Measurements from ENCODE around the gene GRAMD2B. TPM values are rescaled to one million over a fixed set of nuclear protein-coding genes. Genes with fewer than 3 reads are reported as not detected.
A peak's percentile ranks its signal among the peaks of the same experiment; 100 is the strongest.

Gene GRAMD2B
- total RNA-seq, 2 donors from 2014 or later, result 34.9 to 35.8 TPM

DNA sequence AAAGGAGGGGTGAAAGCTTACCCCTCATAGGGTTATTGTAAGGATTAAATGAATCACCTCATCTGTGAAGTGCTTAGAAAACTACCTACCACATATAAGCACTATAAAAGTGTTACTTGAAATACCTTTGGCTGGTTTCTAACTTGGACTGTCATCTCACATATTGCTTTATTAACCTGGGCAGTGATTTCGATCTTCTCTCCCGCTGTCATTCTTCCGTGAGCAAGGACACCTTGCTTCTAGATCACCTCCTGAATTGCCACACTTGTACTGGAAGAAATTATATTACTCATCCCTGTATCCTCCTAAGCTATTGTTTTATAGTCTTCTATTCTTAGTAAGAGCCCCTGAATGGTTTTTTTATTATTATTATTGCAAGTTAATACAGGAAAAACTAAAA is 34.0 kb upstream of the GRAMD2B start:
- H3K4me1 ChIP-seq, result no peaks in the 10 kb centered on the region
- TF ChIP-seq POLR2A (IDR thresholded peaks at IDR 0.05), result no peak
- WGBS, 2 donors, result 86 to 88% methylated on average over 3 of the region's 3 CpGs

DNA sequence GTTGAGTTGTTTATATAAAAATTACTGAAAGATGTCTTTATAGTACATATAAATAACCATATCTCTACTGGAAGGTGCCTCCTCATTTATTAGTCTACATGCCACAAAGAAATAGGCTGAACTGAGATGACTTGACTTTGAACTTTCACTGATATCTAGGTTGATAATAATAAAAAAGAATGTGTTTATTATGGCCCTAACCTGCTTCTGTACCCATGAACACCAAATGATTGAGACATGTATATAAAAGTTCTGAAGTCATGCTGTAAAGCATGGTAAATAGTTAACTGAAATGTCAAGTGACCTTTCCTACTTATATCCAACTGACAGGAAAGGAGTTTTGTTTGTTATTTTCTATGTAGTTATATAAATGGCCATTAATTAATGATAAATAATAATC is 33.2 kb upstream of the GRAMD2B start:
- DNase-seq (no peak), ATAC-seq (no peak)
- intact Hi-C loops (cut with DNase I), result no loop called here
- Histone ChIP-seq H3K4me1 (no peaks in the 10 kb centered on the region), H3K27me3 (no peaks in the 10 kb centered on the region), H3K4me3 (no peak overlapping the region), H3K36me3 (replicated peaks in 1 of 2; ENCODE audit: insufficient read depth in 1 of 2, low read depth in 2 of 2) (no peaks in the 10 kb centered on the region), H3K27ac (no peak overlapping the region), H3K9me3 (no peaks in the 10 kb centered on the region)
- TF ChIP-seq, protein P1, sequence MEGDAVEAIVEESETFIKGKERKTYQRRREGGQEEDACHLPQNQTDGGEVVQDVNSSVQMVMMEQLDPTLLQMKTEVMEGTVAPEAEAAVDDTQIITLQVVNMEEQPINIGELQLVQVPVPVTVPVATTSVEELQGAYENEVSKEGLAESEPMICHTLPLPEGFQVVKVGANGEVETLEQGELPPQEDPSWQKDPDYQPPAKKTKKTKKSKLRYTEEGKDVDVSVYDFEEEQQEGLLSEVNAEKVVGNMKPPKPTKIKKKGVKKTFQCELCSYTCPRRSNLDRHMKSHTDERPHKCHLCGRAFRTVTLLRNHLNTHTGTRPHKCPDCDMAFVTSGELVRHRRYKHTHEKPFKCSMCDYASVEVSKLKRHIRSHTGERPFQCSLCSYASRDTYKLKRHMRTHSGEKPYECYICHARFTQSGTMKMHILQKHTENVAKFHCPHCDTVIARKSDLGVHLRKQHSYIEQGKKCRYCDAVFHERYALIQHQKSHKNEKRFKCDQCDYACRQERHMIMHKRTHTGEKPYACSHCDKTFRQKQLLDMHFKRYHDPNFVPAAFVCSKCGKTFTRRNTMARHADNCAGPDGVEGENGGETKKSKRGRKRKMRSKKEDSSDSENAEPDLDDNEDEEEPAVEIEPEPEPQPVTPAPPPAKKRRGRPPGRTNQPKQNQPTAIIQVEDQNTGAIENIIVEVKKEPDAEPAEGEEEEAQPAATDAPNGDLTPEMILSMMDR (IDR thresholded peaks at IDR 0.05), result no peak
- TF ChIP-seq POLR2A (IDR thresholded peaks at IDR 0.05), result no peak

More for the DNA sequence above, 34.0 kb upstream of the GRAMD2B start:
- ATAC-seq, result no peak
- Histone ChIP-seq H3K36me3 (replicated peaks in 1 of 2; ENCODE audit: insufficient read depth in 1 of 2, low read depth in 2 of 2) (no peaks in the 10 kb centered on the region), H3K4me3 (no peak overlapping the region), H3K27me3 (no peaks in the 10 kb centered on the region), H3K9me3 (no peaks in the 10 kb centered on the region), H3K27ac (no peak overlapping the region)
- no peak for DNase-seq
- intact Hi-C loops (cut with DNase I), result no loop called here

DNA sequence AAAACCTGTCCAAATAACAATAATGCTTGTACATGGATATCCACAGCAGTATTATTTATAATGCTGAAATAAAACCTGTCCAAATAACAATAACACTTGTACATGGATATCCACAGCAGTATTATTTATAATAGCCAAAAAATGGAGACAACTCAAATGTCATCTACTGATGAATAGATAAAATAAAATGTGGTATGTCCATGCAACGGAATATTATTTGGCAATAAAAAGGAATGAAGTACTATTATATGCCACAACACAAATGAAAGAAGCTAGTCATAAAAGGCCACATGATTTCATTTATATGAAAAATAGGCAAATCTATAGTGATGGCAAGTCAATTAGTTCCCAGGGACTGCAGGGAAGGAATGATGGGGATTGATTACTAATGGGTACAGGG is 31.8 kb upstream of the GRAMD2B start:
- no peaks in the 10 kb centered on the region for H3K4me1 ChIP-seq
- H3K27ac ChIP-seq, result no peak overlapping the region
- WGBS, 2 donors, result 95 to 97% methylated on average over 1 of the region's 1 CpG
- no peaks in the 10 kb centered on the region for H3K36me3 ChIP-seq (replicated peaks in 1 of 2; ENCODE audit: insufficient read depth in 1 of 2, low read depth in 2 of 2)
- ATAC-seq (no peak), DNase-seq (no peak)
- intact Hi-C loops (cut with DNase I), result no loop called here
- no peaks in the 10 kb centered on the region for H3K27me3 ChIP-seq
- H3K4me3 ChIP-seq, result no peak overlapping the region
- TF ChIP-seq POLR2A (IDR thresholded peaks at IDR 0.05), result no peak
- TF ChIP-seq, protein P1 (IDR thresholded peaks at IDR 0.05), result no peak
- H3K9me3 ChIP-seq, result no peaks in the 10 kb centered on the region

DNA sequence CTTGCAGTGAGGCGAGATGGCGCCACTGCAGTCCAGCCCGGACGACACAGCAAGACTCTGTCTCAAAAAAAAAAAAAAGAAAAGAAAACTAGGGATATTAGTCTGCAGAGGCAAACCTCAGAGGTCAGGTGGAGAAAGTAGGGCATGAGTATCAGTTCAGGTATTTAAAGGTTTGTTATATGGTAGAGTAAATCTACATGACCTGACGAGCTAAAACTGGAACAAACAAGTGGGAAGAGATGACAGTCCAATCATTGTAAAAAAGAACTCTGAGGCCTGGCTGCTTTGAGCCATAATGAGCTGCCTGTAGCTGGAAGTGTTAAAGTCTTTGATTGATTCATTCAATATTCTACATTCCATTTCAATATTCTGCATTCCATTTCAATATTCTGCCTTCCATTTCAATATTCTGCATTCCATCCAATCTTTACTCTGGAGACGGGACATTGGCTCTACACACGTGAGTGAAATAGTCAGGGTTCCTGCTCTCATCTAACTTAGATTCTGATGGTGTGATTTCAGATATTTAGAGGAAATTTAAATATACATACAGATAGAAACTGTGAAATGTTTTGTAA is 28.9 kb upstream of the GRAMD2B start:
- Histone ChIP-seq H3K4me1 (no peaks in the 10 kb centered on the region), H3K4me3 (no peak overlapping the region), H3K27ac (no peak overlapping the region), H3K9me3 (no peaks in the 10 kb centered on the region), H3K27me3 (no peaks in the 10 kb centered on the region), H3K36me3 (replicated peaks in 1 of 2; ENCODE audit: insufficient read depth in 1 of 2, low read depth in 2 of 2) (no peaks in the 10 kb centered on the region)
- ATAC-seq, result no peak
- intact Hi-C loops (cut with DNase I), result no loop called here
- TF ChIP-seq POLR2A (IDR thresholded peaks at IDR 0.05), result no peak
- TF ChIP-seq, protein P1 (IDR thresholded peaks at IDR 0.05), result no peak
- 61 to 84% methylated on average over 7 of the region's 7 CpGs for WGBS, 2 donors
- DNase-seq, result no peak

DNA sequence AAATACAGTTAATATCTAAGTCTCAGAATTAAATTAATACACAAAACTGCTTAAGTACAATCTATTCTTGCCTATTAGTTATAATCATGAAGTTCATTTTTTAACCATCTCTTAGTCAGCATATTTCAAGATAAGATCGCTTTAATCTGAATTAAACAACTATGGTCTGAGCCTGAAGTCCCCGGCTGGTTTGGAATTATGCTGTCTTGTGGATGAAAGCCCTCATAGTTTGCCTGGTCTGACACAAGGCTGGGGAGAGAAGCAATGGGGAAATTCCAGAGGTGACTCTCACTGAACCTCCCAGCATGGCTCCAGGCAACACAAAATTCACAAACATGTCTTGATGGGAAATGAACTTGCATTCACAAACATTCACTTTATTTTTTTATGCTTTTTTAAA is 28.0 kb upstream of the GRAMD2B start:
- no peak overlapping the region for H3K4me3 ChIP-seq
- H3K27me3 ChIP-seq, result no peaks in the 10 kb centered on the region
- peak overlapping the region in 1 of 4 donors; percentile 7 for H3K27ac ChIP-seq
- intact Hi-C loops (cut with DNase I), result no loop called here
- no peak for TF ChIP-seq POLR2A (IDR thresholded peaks at IDR 0.05)
- TF ChIP-seq, protein P1 (IDR thresholded peaks at IDR 0.05), result no peak
- peak; percentile 58 for ATAC-seq
- WGBS, 2 donors, result 56 to 68% methylated on average over 2 of the region's 2 CpGs
- H3K9me3 ChIP-seq, result peaks cover 0 to 2% (median 0%) of the 10 kb centered on the region in 3 donors
- H3K36me3 ChIP-seq (replicated peaks in 1 of 2; ENCODE audit: insufficient read depth in 1 of 2, low read depth in 2 of 2), result no peaks in the 10 kb centered on the region
- DNase-seq, result no peak
- no peaks in the 10 kb centered on the region for H3K4me1 ChIP-seq

Data from body of pancreas (tissue), 4 donors.